HG02642 (cell line): ENCODE measurements around the gene SEC14L5.

ENCODE experiments used
- ATAC-seq: cut with Tn5 transposase; IDR thresholded peaks from one replicate; pipeline ENCODE4 v1.9.1; 2021; ENCODE audit warnings: mild to moderate bottlenecking; ENCODE audit not compliant: unreplicated experiment, poor library complexity

SEC14L5 gene

GRCh38 chr16:4980691-4981090 is 22.6 kb downstream of the SEC14L5 start:
- no peak for ATAC-seq

GRCh38 chr16:4981473-4981872 is 23.3 kb downstream of the SEC14L5 start:
- no peak for ATAC-seq

GRCh38 chr16:4982056-4982867 is 24.1 kb downstream of the SEC14L5 start:
- no peak for ATAC-seq

- ATAC-seq = no peak
Observed at GRCh38 chr16:4984174-4984990, 26.3 kb downstream of the SEC14L5 start.

GRCh38 chr16:4987250-4987579 is 29.1 kb downstream of the SEC14L5 start:
- no peak for ATAC-seq

- no peak for ATAC-seq
Observed at GRCh38 chr16:4987580-4988374, 29.6 kb downstream of the SEC14L5 start.

- ATAC-seq = no peak
Observed at GRCh38 chr16:4988647-4989046, 30.5 kb downstream of the SEC14L5 start.

- no peak for ATAC-seq
Observed at GRCh38 chr16:4989391-4990006, 31.4 kb downstream of the SEC14L5 start.

- no peak for ATAC-seq
Observed at GRCh38 chr16:4990415-4990814, 32.3 kb downstream of the SEC14L5 start.

GRCh38 chr16:4991754-4992153 is 33.6 kb downstream of the SEC14L5 start:
- ATAC-seq = no peak

- no peak for ATAC-seq
Observed at GRCh38 chr16:4994719-4995434, 36.7 kb downstream of the SEC14L5 start.

GRCh38 chr16:5000573-5001001 is 42.5 kb downstream of the SEC14L5 start:
- ATAC-seq = no peak

GRCh38 chr16:5001571-5001970 is 43.4 kb downstream of the SEC14L5 start:
- ATAC-seq = no peak

GRCh38 chr16:5001986-5002385 is 43.9 kb downstream of the SEC14L5 start:
- ATAC-seq = no peak

GRCh38 chr16:5002699-5003143 is 44.6 kb downstream of the SEC14L5 start:
- ATAC-seq = no peak

GRCh38 chr16:5003211-5003610 is 45.1 kb downstream of the SEC14L5 start:
- ATAC-seq = no peak

- no peak for ATAC-seq
Observed at GRCh38 chr16:5003828-5004227, 45.7 kb downstream of the SEC14L5 start.

GRCh38 chr16:5004311-5004710 is 46.2 kb downstream of the SEC14L5 start:
- ATAC-seq = no peak

- no peak for ATAC-seq
Observed at GRCh38 chr16:5005916-5006315, 47.8 kb downstream of the SEC14L5 start.
